T-helper 1 cell (primary cell): ENCODE data around the gene HTR1B.

Experiments
- DNase-seq, 5 donors: peaks; one replicate each; pipeline ENCODE4 v3.0.0-alpha.2; 2012 to 2020

Gene HTR1B

GRCh38 chr6:77455271-77455670 is 8.0 kb downstream of the HTR1B start:
- no peak for DNase-seq

GRCh38 chr6:77454386-77454785 is 8.9 kb downstream of the HTR1B start:
- no peak for DNase-seq

GRCh38 chr6:77451466-77451865 is 11.8 kb downstream of the HTR1B start:
- DNase-seq, result no peak

DNA sequence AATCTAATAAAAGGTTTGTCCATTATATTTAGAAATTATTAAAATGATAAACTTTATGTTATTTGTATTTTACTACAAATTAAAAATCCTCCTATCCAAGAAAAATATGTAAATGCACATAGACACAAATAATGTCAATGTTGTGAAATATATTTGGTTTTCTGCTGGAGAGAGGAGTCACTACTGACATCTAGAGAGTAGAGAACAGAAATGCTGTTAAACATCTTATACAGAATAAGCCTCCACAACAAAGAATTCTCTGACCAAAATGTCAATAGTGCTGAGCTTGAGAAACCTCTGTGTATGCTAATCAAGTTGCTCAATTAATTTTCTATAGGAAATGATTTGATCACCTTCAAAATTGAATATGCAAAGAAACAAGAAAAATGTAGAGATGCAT is 12.4 kb downstream of the HTR1B start:
- no peak for DNase-seq

DNA sequence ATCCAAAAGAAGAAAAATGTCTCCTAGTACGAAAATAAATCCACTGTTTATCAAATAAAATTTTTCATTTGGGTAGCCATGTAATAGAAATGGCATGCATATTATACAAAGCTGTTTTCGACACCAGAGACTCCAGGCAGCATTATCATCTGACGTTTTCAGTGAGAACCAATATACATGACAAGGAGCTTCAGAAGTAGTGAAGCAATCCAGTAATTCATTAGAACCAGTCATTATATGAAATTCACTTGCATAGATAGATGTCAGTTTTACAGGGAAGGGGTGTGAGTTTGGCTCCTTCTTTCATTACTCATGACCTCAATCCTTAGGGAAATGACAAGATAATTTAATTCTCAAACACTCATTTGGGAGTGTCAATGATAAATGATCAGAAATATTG is 14.7 kb downstream of the HTR1B start:
- no peak for DNase-seq

GRCh38 chr6:77447254-77447653 is 16.0 kb downstream of the HTR1B start:
- no peak for DNase-seq

DNA sequence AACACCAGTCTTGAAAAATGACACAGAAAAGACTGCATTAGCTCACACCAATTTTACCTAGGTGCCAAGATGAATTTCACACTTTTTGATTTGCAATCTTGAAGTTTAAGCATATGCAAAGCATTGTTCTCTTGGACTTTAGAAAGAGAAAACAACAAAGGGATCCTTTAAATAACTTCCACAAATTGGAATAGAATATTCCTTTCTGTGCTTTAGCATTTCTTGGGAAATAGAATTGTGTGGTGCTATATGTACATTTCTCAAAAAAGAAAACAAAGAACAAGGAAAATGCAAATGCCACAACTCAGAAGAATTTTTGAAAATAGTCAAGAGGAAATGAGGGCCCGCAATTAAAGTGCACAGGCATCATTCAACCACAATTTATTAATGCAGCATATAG is 17.0 kb downstream of the HTR1B start:
- DNase-seq, result no peak

DNA sequence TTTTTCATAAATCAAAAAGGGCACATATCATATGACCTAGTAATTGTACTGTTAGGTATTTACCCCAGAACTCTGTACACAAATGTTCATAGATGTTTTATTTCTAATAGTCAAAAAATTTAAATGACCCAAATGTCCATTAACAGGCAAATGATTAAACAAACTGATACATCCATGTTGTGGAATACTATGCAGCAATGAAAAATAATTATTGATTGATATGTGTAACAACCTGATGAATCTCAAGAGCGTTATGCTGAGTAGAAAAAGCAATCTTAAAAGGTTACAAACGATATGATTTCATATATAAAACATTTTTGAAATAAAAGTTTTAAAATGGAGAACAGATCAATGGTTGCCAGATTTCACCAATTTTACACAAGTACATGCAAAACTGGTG is 18.1 kb downstream of the HTR1B start:
- no peak for DNase-seq

DNA sequence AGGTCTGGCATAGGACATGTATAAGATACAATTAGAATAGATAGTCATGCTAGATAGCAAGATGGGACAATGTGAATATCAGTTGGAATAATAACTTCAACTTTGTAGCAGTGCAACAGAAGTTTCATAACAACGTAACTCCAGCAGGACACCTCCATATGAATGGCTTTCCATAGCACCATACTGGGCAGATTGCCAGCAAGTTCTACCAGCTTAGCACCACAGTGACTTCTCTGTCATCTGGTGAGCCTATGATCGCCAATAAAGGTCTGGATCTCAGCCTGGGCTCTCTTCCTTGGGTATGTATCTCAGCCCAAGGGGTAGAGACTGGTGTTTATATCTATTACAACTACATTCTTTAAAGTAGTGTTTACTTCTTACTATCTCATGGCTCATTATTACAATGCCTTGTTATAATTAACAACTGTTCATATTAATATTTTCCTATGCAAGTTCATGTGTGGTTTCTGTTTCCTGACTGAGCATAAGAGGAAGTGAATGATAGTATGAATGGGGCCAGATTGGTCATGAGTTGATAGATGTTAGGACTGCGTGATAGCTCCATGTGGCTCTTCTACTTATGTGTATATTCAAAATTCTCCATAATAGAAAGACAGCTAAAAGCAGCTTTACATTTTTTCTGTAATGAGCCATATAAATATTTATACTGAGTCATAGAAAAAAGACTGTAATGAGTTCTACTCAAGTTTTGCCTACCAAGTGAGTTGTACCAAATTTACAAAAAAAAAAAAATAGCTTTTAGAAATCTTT is 22.9 kb downstream of the HTR1B start:
- DNase-seq, result no peak

DNA sequence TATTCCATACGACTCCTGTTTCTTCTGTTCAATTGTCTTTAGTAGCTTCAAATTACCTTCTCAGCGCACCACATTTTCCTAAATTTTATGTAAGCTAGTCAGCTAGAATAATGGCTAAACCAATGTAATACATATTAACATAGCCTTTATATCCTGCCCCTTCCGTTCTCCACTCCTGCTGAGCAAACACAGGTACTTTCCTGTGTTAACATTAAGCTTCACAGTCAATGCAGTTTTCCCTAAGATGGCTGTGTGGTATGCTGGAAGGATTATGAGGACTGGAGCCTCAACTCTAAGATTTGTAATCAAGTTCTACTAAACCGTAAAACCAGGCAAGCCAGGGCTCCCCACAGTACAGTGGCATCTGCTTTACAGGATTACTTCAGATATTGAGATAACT is 29.4 kb downstream of the HTR1B start:
- DNase-seq, result no peak

DNA sequence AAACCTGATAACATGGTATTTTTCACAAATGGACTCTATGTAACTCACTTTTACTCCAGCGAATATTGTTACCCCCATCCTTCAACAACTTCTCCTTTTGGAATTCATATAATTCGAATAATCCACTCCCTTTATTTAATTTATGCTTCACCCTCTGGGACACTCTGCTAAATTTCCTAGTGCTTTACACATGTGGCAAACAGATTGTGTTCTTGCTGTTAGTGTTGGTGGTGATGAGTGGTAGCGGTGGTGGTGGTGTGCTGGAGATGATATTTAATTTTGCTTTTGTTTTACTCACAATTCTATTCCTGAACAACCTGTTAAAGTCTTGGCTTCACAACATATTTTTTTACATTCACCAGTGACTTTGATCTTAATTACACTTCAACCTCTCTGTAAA is 32.8 kb downstream of the HTR1B start:
- DNase-seq, result no peak

GRCh38 chr6:77425671-77426070 is 37.6 kb downstream of the HTR1B start:
- no peak for DNase-seq

DNA sequence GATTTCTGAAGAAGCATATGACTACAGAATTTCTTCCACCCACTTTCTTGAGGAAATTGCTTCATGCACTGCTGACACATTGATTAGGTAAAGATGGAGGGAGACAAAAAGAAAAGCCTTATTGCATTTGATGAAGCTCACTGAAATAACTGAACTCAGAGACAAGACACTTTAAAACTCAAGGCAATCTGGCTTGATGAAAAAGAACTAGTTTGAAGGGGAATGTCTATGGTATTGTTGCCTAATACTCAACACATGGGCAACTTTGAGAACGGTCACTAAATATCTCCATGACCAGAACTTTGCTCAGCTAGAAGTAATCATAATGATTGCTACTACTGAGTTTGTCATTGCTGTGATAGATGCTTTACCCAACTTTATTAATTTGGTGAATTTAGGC is 38.1 kb downstream of the HTR1B start:
- no peak for DNase-seq

DNA sequence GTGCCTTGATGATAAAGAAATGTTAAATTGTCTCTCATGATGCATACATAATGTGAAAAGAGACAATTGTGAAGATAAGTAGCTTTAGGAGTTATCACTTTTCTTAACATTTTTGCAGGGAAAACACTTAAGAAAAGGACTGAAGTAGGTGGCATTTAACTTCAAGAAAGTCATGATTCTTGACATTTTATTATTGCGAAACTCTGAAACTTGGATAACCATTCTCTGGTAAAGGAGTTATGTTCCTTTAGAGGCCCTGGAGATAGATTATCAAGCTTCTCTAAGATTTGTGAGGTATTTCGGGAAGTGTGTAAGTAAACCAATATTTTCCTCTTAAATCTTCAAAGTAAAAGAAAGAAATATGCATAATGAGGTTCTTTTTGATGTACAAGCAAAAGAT is 38.5 kb downstream of the HTR1B start:
- no peak for DNase-seq

- no peak for DNase-seq
Measured at GRCh38 chr6:77416839-77417238, 46.5 kb downstream of the HTR1B start.

GRCh38 chr6:77415706-77416105 is 47.6 kb downstream of the HTR1B start:
- no peak for DNase-seq
